ENCODE measurements around the gene TRUB2. TPM values are rescaled to one million over a fixed set of nuclear protein-coding genes. Genes with fewer than 3 reads are reported as not detected.
"Not testable (repeated sequence)": the region's sequence is repeated elsewhere in the genome, so short reads cannot be mapped to it uniquely, and the experiment has no call there.

TRUB2 gene
- total RNA-seq, 1 experiment from 2014 or later = 42.1 TPM

DNA sequence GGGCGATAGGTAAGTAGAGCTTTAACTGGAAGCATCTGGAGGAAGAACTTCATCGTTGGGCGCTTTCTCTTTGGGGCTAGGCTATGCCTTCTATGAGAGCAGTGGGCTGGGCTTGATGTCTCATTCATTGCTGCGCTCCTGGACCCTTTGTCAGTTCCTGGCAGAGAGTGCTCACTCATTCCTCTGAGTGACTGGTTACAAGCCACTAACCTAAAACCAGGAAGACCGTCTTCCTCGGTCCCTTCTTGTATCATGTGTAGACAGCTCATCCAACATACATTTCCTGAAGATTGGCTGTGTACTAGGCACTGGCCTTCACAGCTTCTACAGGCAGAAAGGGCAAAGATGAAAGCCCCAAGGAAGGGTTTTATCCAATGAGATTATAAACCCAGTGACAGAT lies 39.7 kb downstream of the TRUB2 start:
- Histone ChIP-seq H3K36me3 (ENCODE audit: control insufficient read depth in 1 of 2, insufficient read depth in 2 of 2, low read length in 2 of 2) (no peaks in the 10 kb centered on the region), H3K4me3 (replicated peaks in 1 of 2; ENCODE audit: low read depth in 1 of 2, low read length in 2 of 2) (no peak overlapping the region), H3K27me3 (ENCODE audit: insufficient read depth, low read length) (no peaks in the 10 kb centered on the region), H3K4me1 (ENCODE audit: control insufficient read depth in 1 of 2, insufficient read depth in 2 of 2, low read length in 2 of 2) (no peaks in the 10 kb centered on the region), H3K9ac (ENCODE audit: low read length) (no peak overlapping the region), H2AFZ (ENCODE audit: low read depth, low read length, poor library complexity, severe bottlenecking) (no peak overlapping the region), H3K4me2 (ENCODE audit: low read length) (no peak overlapping the region), H4K20me1 (ENCODE audit: insufficient read depth) (no peaks in the 10 kb centered on the region), H3K27ac (ENCODE audit: low read depth, low read length) (no peak overlapping the region), H3K9me2 (ENCODE audit: insufficient read depth) (no peaks in the 10 kb centered on the region), H3K79me2 (ENCODE audit: insufficient read depth, low read length) (no peaks in the 10 kb centered on the region), H3K9me3 (ENCODE audit: control insufficient read depth in 1 of 2, insufficient read depth in 1 of 2, low read depth in 1 of 2, low read length in 2 of 2) (no peaks in the 10 kb centered on the region)
- BruUV-seq (replicated peaks) = no TSS peak
- ChIA-PET POLR2A (no interaction called here), RAD21 (ENCODE audit: low non-redundant PET in 1 of 2, low total read pairs in 2 of 2, uncharacterized antibody in 2 of 2, unreplicated experiment in 2 of 2) (no interaction called here), CTCF (no interaction called here)
- intact Hi-C loops (cut with micrococcal nuclease) = no loop called here
- no peak for DNase-seq (ENCODE audit: low read depth, low spot score)
- no peak for TF ChIP-seq RAD21 (IDR thresholded peaks at IDR 0.05; ENCODE audit: low read depth)
- TF ChIP-seq EGR1 (IDR thresholded peaks at IDR 0.05; ENCODE audit: low read depth) = no peak
- no peak for TF ChIP-seq SRF (IDR thresholded peaks at IDR 0.05; ENCODE audit: low read depth)
- TF ChIP-seq ELF1 (IDR thresholded peaks at IDR 0.05; ENCODE audit: borderline replicate concordance, low read depth) = no peak
- no peak for TF ChIP-seq POLR2AphosphoS5 (IDR thresholded peaks at IDR 0.05; ENCODE audit: low read depth, low read length)
- TF ChIP-seq, protein P1, sequence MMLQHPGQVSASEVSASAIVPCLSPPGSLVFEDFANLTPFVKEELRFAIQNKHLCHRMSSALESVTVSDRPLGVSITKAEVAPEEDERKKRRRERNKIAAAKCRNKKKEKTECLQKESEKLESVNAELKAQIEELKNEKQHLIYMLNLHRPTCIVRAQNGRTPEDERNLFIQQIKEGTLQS (IDR thresholded peaks at IDR 0.05) = no peak
- no peak for TF ChIP-seq EZH2 (IDR thresholded peaks at IDR 0.05)
- TF ChIP-seq POLR2A (IDR thresholded peaks at IDR 0.05; ENCODE audit: borderline replicate concordance, extremely low read depth, insufficient read depth, insufficient read length) = no peak
- no peak for TF ChIP-seq CBX3 (IDR thresholded peaks at IDR 0.05; ENCODE audit: low read depth)
- ATAC-seq = no peak

GRCh38 chr9:128280084-128280622 lies 42.1 kb downstream of the TRUB2 start:
- Histone ChIP-seq H3K9me2 (ENCODE audit: insufficient read depth) (no peaks in the 10 kb centered on the region), H3K9me3 (ENCODE audit: control insufficient read depth in 1 of 2, insufficient read depth in 1 of 2, low read depth in 1 of 2, low read length in 2 of 2) (no peaks in the 10 kb centered on the region), H3K36me3 (ENCODE audit: control insufficient read depth in 1 of 2, insufficient read depth in 2 of 2, low read length in 2 of 2) (no peaks in the 10 kb centered on the region), H3K4me2 (ENCODE audit: low read length) (no peak overlapping the region), H3K27me3 (ENCODE audit: insufficient read depth, low read length) (no peaks in the 10 kb centered on the region), H3K9ac (ENCODE audit: low read length) (no peak overlapping the region), H2AFZ (ENCODE audit: low read depth, low read length, poor library complexity, severe bottlenecking) (no peak overlapping the region), H3K79me2 (ENCODE audit: insufficient read depth, low read length) (peaks cover 9% of the 10 kb centered on the region), H3K4me3 (replicated peaks in 1 of 2; ENCODE audit: low read depth in 1 of 2, low read length in 2 of 2) (no peak overlapping the region), H3K4me1 (ENCODE audit: control insufficient read depth in 1 of 2, insufficient read depth in 2 of 2, low read length in 2 of 2) (peaks cover 0 to 6% of the 10 kb centered on the region in 2 experiments; a peak in 2 of 4 replicates), H3K27ac (ENCODE audit: low read depth, low read length) (no peak overlapping the region), H4K20me1 (ENCODE audit: insufficient read depth) (no peaks in the 10 kb centered on the region)
- intact Hi-C loops (cut with micrococcal nuclease) = no loop called here
- DNase-seq (ENCODE audit: low read depth, low spot score) (no peak), ATAC-seq (no peak)
- ChIA-PET CTCF (no interaction called here), RAD21 (ENCODE audit: low non-redundant PET in 1 of 2, low total read pairs in 2 of 2, uncharacterized antibody in 2 of 2, unreplicated experiment in 2 of 2) (no interaction called here), POLR2A (interaction anchor here (0.7 kb wide), 1 partner anchor 141 kb away, joined by 5 read pairs; the partner anchor contains the start of gene CERCAM)
- no TSS peak for BruUV-seq (replicated peaks)
- TF ChIP-seq SRF (IDR thresholded peaks at IDR 0.05; ENCODE audit: low read depth) = no peak
- TF ChIP-seq EZH2phosphoT487 (IDR thresholded peaks at IDR 0.05; ENCODE audit: borderline replicate concordance) = no peak
- no peak for TF ChIP-seq CTCF (IDR thresholded peaks at IDR 0.05 in 2 of 3, conservative IDR thresholded peaks at IDR 0.05 in 1 of 3; ENCODE audit: borderline replicate concordance in 1 of 3, insufficient read depth in 1 of 3, low read depth in 2 of 3, low read length in 2 of 3)
- no peak for TF ChIP-seq CBX3 (IDR thresholded peaks at IDR 0.05; ENCODE audit: low read depth)

DNA sequence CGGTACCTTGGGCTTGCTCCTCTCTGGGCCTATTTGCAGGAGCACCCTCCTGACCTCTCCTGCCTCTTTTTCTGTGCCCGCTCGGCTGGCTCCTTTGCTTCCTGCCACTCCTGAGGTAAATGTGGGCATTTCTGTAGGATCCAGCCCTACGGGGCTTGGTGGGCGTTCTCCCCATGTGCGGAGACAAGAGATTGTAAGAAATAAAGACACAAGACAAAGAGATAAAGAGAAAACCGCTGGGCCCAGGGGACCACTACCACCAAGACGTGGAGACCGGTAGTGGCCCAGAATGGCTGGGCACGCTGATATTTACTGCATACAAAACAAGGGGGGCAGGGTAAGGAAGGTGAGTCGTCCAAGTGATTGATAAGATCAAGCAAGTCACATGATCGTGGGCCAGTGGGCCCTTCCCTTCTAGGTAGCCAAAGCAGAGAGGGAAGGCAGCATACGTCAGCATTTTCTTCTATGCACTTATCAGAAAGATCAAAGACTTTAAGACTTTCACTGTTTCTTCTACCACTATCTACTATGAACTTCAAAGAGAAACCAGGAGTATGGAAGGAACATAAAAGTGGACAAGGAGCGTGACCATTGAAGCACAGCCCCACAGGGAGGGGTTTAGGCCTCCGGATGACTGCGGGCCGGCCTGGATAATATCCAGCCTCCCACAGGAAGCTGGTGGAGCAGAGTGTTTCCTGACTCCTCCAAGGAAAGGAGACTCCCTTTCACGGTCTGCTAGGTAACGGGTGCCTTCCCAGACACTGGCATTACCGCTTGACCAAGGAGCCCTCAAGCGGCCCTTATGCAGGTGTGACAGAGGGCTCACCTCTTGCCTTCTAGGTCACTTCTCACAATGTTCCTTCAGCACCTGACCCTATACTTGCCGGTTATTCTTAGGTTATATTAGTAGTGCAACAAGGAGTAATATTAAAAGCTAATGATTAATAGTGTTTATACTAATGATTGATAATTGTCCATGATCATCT lies 42.9 kb downstream of the TRUB2 start:
- H3K27ac ChIP-seq (ENCODE audit: low read depth, low read length); H2AFZ ChIP-seq (ENCODE audit: low read depth, low read length, poor library complexity, severe bottlenecking); ATAC-seq; H3K4me2 ChIP-seq (ENCODE audit: low read length); H3K9ac ChIP-seq (ENCODE audit: low read length); DNase-seq (ENCODE audit: low read depth, low spot score); H3K4me3 ChIP-seq (replicated peaks in 1 of 2; ENCODE audit: low read depth in 1 of 2, low read length in 2 of 2); H3K36me3 ChIP-seq (ENCODE audit: control insufficient read depth in 1 of 2, insufficient read depth in 2 of 2, low read length in 2 of 2); intact Hi-C loops (cut with micrococcal nuclease); BruUV-seq (replicated peaks); POLR2A ChIA-PET; CTCF ChIA-PET; RAD21 ChIA-PET (ENCODE audit: low non-redundant PET in 1 of 2, low total read pairs in 2 of 2, uncharacterized antibody in 2 of 2, unreplicated experiment in 2 of 2); H3K9me2 ChIP-seq (ENCODE audit: insufficient read depth); H3K9me3 ChIP-seq (ENCODE audit: control insufficient read depth in 1 of 2, insufficient read depth in 1 of 2, low read depth in 1 of 2, low read length in 2 of 2); H3K27me3 ChIP-seq (ENCODE audit: insufficient read depth, low read length); H4K20me1 ChIP-seq (ENCODE audit: insufficient read depth): not testable (repeated sequence)
- peaks cover 16% of the 10 kb centered on the region for H3K79me2 ChIP-seq (ENCODE audit: insufficient read depth, low read length)
- H3K4me1 ChIP-seq (ENCODE audit: control insufficient read depth in 1 of 2, insufficient read depth in 2 of 2, low read length in 2 of 2) = peaks cover 4 to 14% of the 10 kb centered on the region in 2 experiments; a peak in 3 of 4 replicates

All from HCT116 (cell line).